Activated naive CD4-positive, alpha-beta T cell treated with anti-CD3 and anti-CD28 coated beads for 36 hours (primary cell): ENCODE data around the gene NUDCD3. TPM values are rescaled to one million over a fixed set of nuclear protein-coding genes. Genes with fewer than 3 reads are reported as not detected.

Experiments
- CTCF ChIA-PET: fragments of 350-600 bp; sonication (Branson Sonifier 250); formaldehyde crosslinking; loops from one replicate; lab custom pipeline; 2021; ENCODE audit warnings: antibody characterized with exemption; lab: Charles Lee
- DNase-seq: peaks from one replicate; pipeline ENCODE4 v3.0.0-alpha.2; 2020
- H3K27ac Mint-ChIP-seq: one replicate; pipeline ENCODE4 v1.8.0; 2021; ENCODE audit warnings: mild to moderate bottlenecking, mixed read lengths
- H3K27me3 Mint-ChIP-seq: one replicate; pipeline ENCODE4 v1.8.0; 2021; ENCODE audit warnings: low read depth, mixed read lengths
- H3K36me3 Mint-ChIP-seq: one replicate; pipeline ENCODE4 v1.8.0; 2021; ENCODE audit warnings: low read depth, mixed read lengths
- H3K4me1 Mint-ChIP-seq: one replicate; pipeline ENCODE4 v1.8.0; 2021; ENCODE audit warnings: low read depth, mixed read lengths
- H3K4me3 Mint-ChIP-seq: one replicate; pipeline ENCODE4 v1.8.0; 2021; ENCODE audit warnings: mild to moderate bottlenecking, moderate library complexity, mixed read lengths
- H3K9me3 Mint-ChIP-seq: one replicate; pipeline ENCODE4 v1.8.0; 2021; ENCODE audit warnings: mixed read lengths
- intact Hi-C: fragments of 100-400 bp; cut with micrococcal nuclease; formaldehyde crosslinking; loops from one replicate; pipeline ENCODE4 v1.15.1; 2023
- total RNA-seq, 2 experiments: library from RNA; stranded (reverse); gene quantifications; one replicate each; pipeline ENCODE4 v1.2.3, GENCODE V29; 2021

Gene NUDCD3
- total RNA-seq, 2 experiments from 2014 or later, result 81.1 to 81.8 TPM

DNA sequence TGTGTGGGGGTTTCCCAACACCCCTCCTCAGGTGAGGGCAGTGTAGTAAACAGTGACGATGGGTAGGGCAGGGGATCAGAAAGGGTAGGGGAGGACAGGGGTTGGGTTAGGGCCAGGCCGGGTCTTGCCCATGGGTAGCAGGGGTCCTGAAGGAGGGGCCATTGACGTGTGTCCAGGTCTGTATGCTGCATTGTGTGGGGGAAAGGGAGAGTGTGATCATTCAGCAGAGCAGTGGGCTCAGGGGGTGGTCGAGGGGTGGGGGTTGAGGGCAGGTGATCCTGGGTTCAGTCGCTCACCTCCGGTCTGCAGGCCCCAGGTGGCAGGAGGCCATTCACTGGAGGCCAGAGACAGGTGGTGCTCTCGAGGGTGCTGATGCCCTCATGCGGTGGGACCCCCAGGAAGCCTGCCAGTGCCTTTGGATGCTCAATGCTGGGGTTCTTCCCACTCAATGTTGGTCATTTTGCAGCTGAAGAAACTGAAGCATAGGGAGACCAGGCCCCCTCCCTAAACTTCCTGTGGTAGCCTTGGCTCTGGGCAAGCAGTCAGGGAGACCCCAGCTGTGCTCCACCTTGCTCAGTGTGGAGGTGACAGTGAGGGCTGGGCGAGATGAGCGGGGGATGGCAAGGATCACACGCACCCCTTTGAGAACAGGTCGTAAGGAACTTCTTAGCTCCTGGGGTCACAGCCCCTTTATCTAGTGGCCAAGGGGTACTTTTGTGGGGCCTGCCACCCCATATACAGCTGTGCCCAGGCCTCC lies 116.3 kb downstream of the NUDCD3 start:
- no peak for DNase-seq
- H3K9me3 Mint-ChIP-seq, result peaks cover 2% of the 10 kb centered on the region
- CTCF ChIA-PET, result interaction anchor here (1.1 to 1.2 kb wide), 2 partner anchors 100 to 121 kb away, joined by 3 read pairs; no protein-coding TSS in a partner anchor
- no peak overlapping the region for H3K27ac Mint-ChIP-seq
- peaks cover 2% of the 10 kb centered on the region for H3K4me1 Mint-ChIP-seq
- intact Hi-C loops, result loop anchor here (10.0 kb wide), 1 partner anchor 191 kb away; no protein-coding TSS in a partner anchor
- H3K36me3 Mint-ChIP-seq, result no peaks in the 10 kb centered on the region
- H3K4me3 Mint-ChIP-seq, result no peak overlapping the region
- peaks cover 3% of the 10 kb centered on the region for H3K27me3 Mint-ChIP-seq

DNA sequence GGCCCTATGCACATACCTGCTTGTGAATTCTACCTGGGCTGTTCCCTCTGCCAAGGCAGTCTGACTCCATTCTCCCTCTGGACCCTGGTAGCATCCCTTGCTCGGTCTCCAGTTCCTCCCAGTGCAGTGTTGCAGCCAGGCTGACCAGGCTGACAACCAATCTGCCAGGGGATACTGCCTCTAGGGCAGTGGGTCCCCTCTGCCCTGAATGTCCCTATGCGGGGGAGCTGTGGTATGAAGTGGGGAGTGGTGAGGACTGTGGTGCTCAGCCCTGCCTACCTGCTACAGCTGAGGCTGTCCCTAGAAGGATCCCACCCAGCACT lies 117.1 kb downstream of the NUDCD3 start:
- intact Hi-C loops, result loop anchor here (10.0 kb wide), 1 partner anchor 191 kb away; no protein-coding TSS in a partner anchor
- Mint-ChIP-seq H3K4me1 (peaks cover 2% of the 10 kb centered on the region), H3K36me3 (no peaks in the 10 kb centered on the region), H3K27me3 (peaks cover 3% of the 10 kb centered on the region), H3K4me3 (no peak overlapping the region), H3K27ac (no peak overlapping the region), H3K9me3 (peaks cover 2% of the 10 kb centered on the region)
- CTCF ChIA-PET, result interaction anchor here (1.1 to 1.2 kb wide), 2 partner anchors 101 to 120 kb away, joined by 3 read pairs; no protein-coding TSS in a partner anchor
- no peak for DNase-seq

DNA sequence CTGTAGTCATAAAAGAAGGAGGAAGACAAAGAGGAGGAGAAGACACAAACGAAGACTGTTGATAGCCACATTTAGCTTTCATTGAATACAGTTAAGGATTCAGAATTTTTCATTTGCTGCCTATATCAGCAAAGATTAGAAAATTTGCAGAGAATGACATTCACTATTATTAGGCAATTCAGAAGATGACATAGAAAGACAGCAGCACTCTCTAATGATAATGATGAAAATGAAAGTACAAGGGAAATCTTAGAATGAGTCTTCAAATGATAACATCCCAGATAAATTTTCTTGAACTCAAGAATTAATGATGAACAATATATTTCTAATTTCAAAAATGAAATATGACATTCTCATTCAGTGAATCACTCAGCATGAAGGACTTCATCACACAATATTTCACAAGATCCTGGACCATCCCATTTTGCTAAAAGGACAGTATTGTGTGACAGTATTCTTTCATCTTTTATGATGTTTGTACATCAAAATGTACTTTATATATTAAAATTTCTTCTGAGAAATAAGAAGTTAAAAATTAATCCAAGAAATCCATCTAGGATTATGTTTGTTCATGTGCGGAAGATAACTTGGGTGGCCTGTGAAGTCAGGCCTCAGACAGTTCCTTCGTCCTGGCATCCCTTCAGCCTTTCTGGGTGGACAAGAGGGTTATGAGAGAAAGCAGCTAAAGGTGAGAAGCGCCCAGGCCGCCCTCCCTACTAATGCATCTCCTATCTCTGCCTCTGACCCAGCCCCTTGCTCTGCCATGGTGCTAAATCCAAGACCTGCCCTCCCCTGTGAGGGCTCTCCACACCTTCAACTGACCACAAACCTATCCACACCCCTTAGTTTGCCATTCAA lies 117.7 kb downstream of the NUDCD3 start:
- Mint-ChIP-seq H3K4me3 (no peak overlapping the region), H3K27ac (no peak overlapping the region), H3K9me3 (peaks cover 2% of the 10 kb centered on the region), H3K4me1 (peaks cover 2% of the 10 kb centered on the region), H3K27me3 (peaks cover 3% of the 10 kb centered on the region), H3K36me3 (no peaks in the 10 kb centered on the region)
- intact Hi-C loops, result loop anchor here (10.0 kb wide), 1 partner anchor 192 kb away; no protein-coding TSS in a partner anchor
- DNase-seq, result no peak
- CTCF ChIA-PET, result interaction anchor here (1.0 kb wide), 1 partner anchor 192 kb away, joined by 3 read pairs; no protein-coding TSS in a partner anchor

DNA sequence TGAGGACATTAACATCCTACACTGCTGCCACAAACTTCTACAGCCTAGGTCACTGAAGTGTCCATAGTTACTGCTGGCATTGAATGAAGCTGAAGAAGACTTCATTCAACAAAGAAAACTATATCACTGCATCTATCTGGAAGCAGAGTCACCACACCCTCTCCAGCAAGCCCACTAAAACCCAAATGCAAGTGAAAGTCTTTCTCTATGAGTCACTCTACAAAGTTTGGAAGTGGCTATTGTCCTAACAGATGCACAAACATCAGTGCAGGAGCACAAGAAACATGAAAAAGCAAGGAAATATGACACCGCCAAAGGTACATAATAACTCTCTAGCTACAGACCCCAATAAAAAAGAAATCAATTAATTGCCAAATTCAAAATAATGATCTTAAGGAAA lies 121.6 kb downstream of the NUDCD3 start:
- intact Hi-C loops, result no loop called here
- H3K4me3 Mint-ChIP-seq, result no peak overlapping the region
- peaks cover 2% of the 10 kb centered on the region for H3K4me1 Mint-ChIP-seq
- DNase-seq, result no peak
- no peaks in the 10 kb centered on the region for H3K36me3 Mint-ChIP-seq
- no peak overlapping the region for H3K27ac Mint-ChIP-seq
- CTCF ChIA-PET, result interaction anchor here (0.7 to 1.3 kb wide), 2 partner anchors 21 to 128 kb away, joined by 3 to 4 read pairs; no protein-coding TSS in a partner anchor
- peaks cover 3% of the 10 kb centered on the region for H3K27me3 Mint-ChIP-seq
- peaks cover 2% of the 10 kb centered on the region for H3K9me3 Mint-ChIP-seq

DNA sequence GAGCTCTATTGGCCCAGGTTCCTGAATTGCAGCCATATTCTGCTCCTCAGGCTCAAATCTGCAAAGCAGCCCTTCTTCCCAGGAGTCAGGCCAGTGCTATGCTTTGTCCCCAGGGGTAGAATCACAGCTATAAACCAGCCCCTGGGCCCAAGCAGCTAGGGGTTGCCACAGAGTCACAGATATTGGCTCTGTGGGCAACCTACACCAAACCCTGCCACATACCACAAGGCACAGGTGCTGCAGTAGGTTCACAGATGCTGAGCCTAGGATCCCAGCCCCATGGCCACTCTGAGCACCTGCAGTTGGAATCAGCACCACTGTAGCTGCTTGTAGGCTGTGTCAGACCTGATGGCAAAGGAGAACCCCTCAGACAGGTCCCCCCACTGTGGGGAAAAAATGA lies 122.0 kb downstream of the NUDCD3 start:
- CTCF ChIA-PET, result interaction anchor here (0.7 to 1.4 kb wide), 4 partner anchors 21 to 197 kb away, joined by 3 to 4 read pairs (median 4); no protein-coding TSS in a partner anchor
- intact Hi-C loops, result no loop called here
- H3K36me3 Mint-ChIP-seq, result no peaks in the 10 kb centered on the region
- peaks cover 3% of the 10 kb centered on the region for H3K27me3 Mint-ChIP-seq
- H3K4me1 Mint-ChIP-seq, result peaks cover 2% of the 10 kb centered on the region
- H3K9me3 Mint-ChIP-seq, result peaks cover 2% of the 10 kb centered on the region
- H3K4me3 Mint-ChIP-seq, result no peak overlapping the region
- DNase-seq, result no peak
- H3K27ac Mint-ChIP-seq, result no peak overlapping the region

DNA sequence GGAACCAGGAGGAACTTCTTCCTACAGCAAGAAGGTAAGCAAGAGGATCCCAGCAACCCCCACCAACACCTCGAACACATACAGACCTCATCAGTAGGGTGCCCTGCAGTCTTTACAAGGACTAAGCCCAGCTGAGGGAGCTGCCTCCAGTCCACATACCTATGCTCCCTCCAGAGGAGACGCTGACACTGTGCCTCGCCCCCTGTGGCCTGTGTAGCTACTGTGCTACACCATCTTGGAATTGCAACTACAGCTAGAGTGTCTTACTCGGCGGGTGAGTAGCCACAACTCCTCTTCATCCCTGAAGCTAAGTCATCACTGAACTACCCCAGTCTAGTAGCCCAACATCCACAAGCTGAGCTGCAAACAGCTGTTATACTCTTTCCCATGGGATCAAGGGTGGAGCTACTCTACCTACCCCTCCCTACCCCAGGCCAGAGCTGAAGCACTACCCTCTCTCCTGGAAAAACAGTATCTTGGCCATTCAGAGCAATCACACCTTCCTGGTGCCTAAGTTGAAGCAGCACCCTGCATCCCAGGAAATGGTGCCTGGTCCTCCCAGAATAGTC lies 122.9 kb downstream of the NUDCD3 start:
- DNase-seq, result no peak
- Mint-ChIP-seq H3K4me3 (no peak overlapping the region), H3K4me1 (peaks cover 2% of the 10 kb centered on the region), H3K27me3 (peaks cover 3% of the 10 kb centered on the region), H3K27ac (no peak overlapping the region), H3K9me3 (peaks cover 2% of the 10 kb centered on the region), H3K36me3 (no peaks in the 10 kb centered on the region)
- intact Hi-C loops, result no loop called here
- CTCF ChIA-PET, result interaction anchor here (1.2 to 1.4 kb wide), 3 partner anchors 20 to 198 kb away, joined by 3 to 4 read pairs (median 3); no protein-coding TSS in a partner anchor

DNA sequence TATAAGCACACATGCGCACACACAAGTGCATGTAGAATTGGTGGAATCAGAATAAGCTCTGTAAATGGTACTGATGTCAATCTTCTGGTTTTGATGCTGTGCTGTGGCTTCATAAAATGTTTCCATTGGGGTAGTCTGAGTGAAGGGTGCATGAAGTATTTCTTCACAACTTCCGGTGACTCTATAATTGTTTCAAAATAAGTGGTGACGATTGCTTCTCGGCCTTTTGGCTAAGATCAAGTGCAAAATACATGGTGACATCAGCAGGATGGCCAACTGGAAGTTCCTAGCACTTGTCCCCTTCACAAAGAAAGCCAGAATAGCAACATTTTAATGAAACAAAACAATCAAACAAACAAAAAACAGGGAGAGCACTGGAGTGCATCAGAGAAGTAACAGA lies 123.5 kb downstream of the NUDCD3 start:
- CTCF ChIA-PET, result interaction anchor here (1.4 kb wide), 1 partner anchor 198 kb away, joined by 4 read pairs; no protein-coding TSS in a partner anchor
- Mint-ChIP-seq H3K4me3 (no peak overlapping the region), H3K36me3 (peaks cover 2% of the 10 kb centered on the region), H3K27ac (no peak overlapping the region), H3K27me3 (peaks cover 7% of the 10 kb centered on the region), H3K4me1 (no peaks in the 10 kb centered on the region), H3K9me3 (peaks cover 2% of the 10 kb centered on the region)
- intact Hi-C loops, result no loop called here
- no peak for DNase-seq

DNA sequence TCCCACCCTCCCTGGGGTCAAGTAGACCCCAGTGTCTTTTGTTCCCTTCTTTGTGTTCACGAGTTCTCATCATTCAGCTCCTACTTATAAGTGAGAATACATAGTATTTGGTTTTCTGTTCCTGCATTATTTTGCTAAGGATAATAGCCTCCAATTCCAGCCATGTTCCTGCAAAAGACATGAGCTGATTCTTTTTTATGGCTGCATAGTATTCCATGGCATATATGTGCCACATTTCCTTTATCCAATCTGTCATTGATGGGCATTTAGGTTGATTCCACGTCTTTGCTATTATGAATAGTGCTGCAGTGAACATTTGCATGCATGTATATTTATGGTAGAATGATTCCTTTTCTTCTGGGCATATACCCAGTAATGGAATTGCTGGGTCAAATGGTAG lies 136.8 kb downstream of the NUDCD3 start:
- H3K4me1 Mint-ChIP-seq, result no peaks in the 10 kb centered on the region
- H3K27ac Mint-ChIP-seq, result no peak overlapping the region
- no peak for DNase-seq
- peaks cover 13% of the 10 kb centered on the region for H3K9me3 Mint-ChIP-seq
- intact Hi-C loops, result no loop called here
- no peak overlapping the region for H3K4me3 Mint-ChIP-seq
- peaks cover 22% of the 10 kb centered on the region for H3K27me3 Mint-ChIP-seq
- CTCF ChIA-PET, result interaction anchor here (0.7 kb wide), 1 partner anchor 138 kb away, joined by 3 read pairs; no protein-coding TSS in a partner anchor
- peaks cover 1% of the 10 kb centered on the region for H3K36me3 Mint-ChIP-seq

DNA sequence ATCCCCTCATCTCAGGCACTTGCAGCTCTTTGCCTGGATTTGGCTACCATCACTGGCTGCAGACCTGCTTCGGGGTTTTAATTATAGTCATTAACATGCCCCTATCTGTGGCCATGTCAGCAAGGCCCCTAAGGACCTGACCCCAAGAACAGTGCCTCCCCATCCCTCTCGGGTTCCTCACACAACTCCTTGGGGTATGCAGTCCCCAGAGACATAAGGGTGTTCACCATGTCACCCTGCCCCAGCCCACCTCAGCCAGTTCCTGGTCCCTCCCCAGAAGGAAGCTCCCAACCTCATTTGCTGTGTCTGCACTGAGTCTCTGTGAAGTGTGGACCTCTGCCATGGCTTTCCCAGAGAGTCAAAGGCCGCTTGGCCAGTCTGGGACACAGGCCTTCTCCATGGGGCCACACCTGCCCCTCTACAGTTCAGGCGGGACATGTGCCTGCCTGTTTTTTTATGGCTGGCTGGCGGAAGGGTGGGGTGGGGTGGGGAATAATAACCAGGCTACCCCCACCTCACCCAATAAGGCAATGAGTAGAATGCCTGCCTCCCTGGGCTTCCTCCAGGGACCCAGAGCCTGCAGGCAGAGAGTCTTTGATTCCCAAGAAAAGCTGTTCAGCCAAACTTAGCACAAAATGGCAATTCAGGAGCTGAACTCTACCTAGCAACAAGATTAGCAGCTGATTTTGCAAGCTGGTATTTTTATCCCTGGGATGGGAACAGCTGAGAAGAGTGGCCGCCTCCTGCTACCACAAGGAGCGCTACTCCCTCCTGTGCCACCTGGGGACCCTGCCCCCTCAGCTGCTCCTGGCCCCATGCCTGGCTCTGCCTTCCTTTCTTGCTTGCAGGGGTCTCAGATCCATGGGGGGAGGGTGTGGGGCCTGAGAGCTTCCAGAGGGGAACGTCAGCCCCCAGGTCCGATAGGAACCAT lies 141.3 kb downstream of the NUDCD3 start:
- DNase-seq, result no peak
- CTCF ChIA-PET, result interaction anchor here (0.6 to 2.1 kb wide), 7 partner anchors 12 to 219 kb away, joined by 3 to 12 read pairs (median 3); no protein-coding TSS in a partner anchor
- Mint-ChIP-seq H3K27ac (no peak overlapping the region), H3K36me3 (peaks cover 1% of the 10 kb centered on the region), H3K4me3 (no peak overlapping the region), H3K4me1 (no peaks in the 10 kb centered on the region), H3K9me3 (peaks cover 2% of the 10 kb centered on the region), H3K27me3 (peaks cover 11% of the 10 kb centered on the region)
- intact Hi-C loops, result loop anchor here (1.0 to 2.0 kb wide), 2 partner anchors 128 to 216 kb away; no protein-coding TSS in a partner anchor

DNA sequence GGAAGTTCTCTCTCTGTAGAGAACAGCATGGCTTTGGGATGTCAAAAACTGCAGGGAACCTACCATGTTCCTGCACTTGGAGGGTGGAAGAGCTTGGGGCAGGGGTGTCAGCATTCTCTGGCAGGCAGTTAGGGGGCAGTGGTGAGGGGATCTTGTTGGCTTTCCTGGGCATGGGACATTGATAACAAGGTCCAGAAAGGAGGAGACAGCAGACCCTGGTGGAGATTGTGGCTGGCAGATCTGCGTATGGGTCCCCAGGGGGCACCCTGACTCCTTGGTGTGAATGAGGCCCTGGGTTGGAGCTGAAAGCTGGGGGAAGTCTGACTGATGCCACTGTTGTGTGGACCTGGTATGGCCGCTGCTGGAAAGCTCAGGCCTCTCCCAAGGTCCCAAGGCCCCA lies 142.2 kb downstream of the NUDCD3 start:
- peak; percentile 43 for DNase-seq
- CTCF ChIA-PET, result interaction anchor here (0.6 to 2.1 kb wide), 7 partner anchors 12 to 217 kb away, joined by 3 to 12 read pairs (median 3); no protein-coding TSS in a partner anchor
- intact Hi-C loops, result loop anchor here (1.0 to 2.0 kb wide), 2 partner anchors 129 to 217 kb away; no protein-coding TSS in a partner anchor
- Mint-ChIP-seq H3K4me1 (no peaks in the 10 kb centered on the region), H3K4me3 (no peak overlapping the region), H3K27ac (no peak overlapping the region), H3K36me3 (peaks cover 1% of the 10 kb centered on the region), H3K27me3 (peaks cover 8% of the 10 kb centered on the region), H3K9me3 (peaks cover 1% of the 10 kb centered on the region)
